ENCODE data around the gene HIVEP3. TPM values are rescaled to one million over a fixed set of nuclear protein-coding genes. Genes with fewer than 3 reads are reported as not detected.
A peak's percentile ranks its signal among the peaks of the same experiment; 100 is the strongest.

Gene HIVEP3
- total RNA-seq, 4 donors from 2014 or later = 1.4 to 3.0 (median 2.3) TPM

GRCh38 chr1:41738475-41738874 lies 180.2 kb downstream of the HIVEP3 start:
- H3K27ac ChIP-seq (replicated peaks in 1 of 4) = peak overlapping the region in 1 of 4 donors; percentile 2
- 83% methylated on average over 2 of the region's 2 CpGs for WGBS
- peaks cover 3 to 22% (median 10%) of the 10 kb centered on the region in 4 donors for H3K4me1 ChIP-seq
- no peaks in the 10 kb centered on the region for H3K27me3 ChIP-seq
- no peaks in the 10 kb centered on the region for H3K36me3 ChIP-seq
- no peak overlapping the region for H3K4me3 ChIP-seq
- no peaks in the 10 kb centered on the region for H3K9me3 ChIP-seq
- TF ChIP-seq POLR2AphosphoS5 (IDR thresholded peaks at IDR 0.05) = no peak
- TF ChIP-seq EP300 (IDR thresholded peaks at IDR 0.05) = no peak
- no peak for TF ChIP-seq CTCF (IDR thresholded peaks at IDR 0.05)
- TF ChIP-seq POLR2A (IDR thresholded peaks at IDR 0.05; ENCODE audit: low read depth) = no peak
- intact Hi-C loops (cut with DNase I) = no loop called here
- DNase-seq (ENCODE audit: extremely low spot score) = no peak

- no peak for DNase-seq (ENCODE audit: extremely low spot score)
- intact Hi-C loops (cut with DNase I) = no loop called here
- 100% methylated on average over 5 of the region's 9 CpGs for WGBS
Observed at GRCh38 chr1:41738006-41738405, 180.7 kb downstream of the HIVEP3 start.

GRCh38 chr1:41735631-41736260 lies 183.0 kb downstream of the HIVEP3 start:
- peaks cover 3 to 21% (median 11%) of the 10 kb centered on the region in 4 donors for H3K4me1 ChIP-seq
- WGBS = 65% methylated on average over 12 of the region's 13 CpGs
- TF ChIP-seq EP300 (IDR thresholded peaks at IDR 0.05) (no peak), CTCF (IDR thresholded peaks at IDR 0.05) (no peak), POLR2AphosphoS5 (IDR thresholded peaks at IDR 0.05) (no peak), POLR2A (IDR thresholded peaks at IDR 0.05; ENCODE audit: low read depth) (no peak)
- intact Hi-C loops (cut with DNase I) = no loop called here
- no peak overlapping the region for H3K4me3 ChIP-seq
- DNase-seq (ENCODE audit: extremely low spot score) = no peak
- no peaks in the 10 kb centered on the region for H3K27me3 ChIP-seq
- H3K36me3 ChIP-seq = no peaks in the 10 kb centered on the region
- H3K9me3 ChIP-seq = no peaks in the 10 kb centered on the region
- no peak overlapping the region for H3K27ac ChIP-seq (replicated peaks in 1 of 4)

More at GRCh38 chr1:41738006-41738405, 180.7 kb downstream of the HIVEP3 start:
- TF ChIP-seq POLR2AphosphoS5 (IDR thresholded peaks at IDR 0.05) = no peak
- TF ChIP-seq CTCF (IDR thresholded peaks at IDR 0.05) = no peak
- TF ChIP-seq EP300 (IDR thresholded peaks at IDR 0.05) = no peak
- no peak for TF ChIP-seq POLR2A (IDR thresholded peaks at IDR 0.05; ENCODE audit: low read depth)
- H3K36me3 ChIP-seq = no peaks in the 10 kb centered on the region
- H3K27me3 ChIP-seq = no peaks in the 10 kb centered on the region
- peaks cover 3 to 22% (median 10%) of the 10 kb centered on the region in 4 donors for H3K4me1 ChIP-seq
- H3K9me3 ChIP-seq = no peaks in the 10 kb centered on the region
- no peak overlapping the region for H3K4me3 ChIP-seq
- H3K27ac ChIP-seq (replicated peaks in 1 of 4) = no peak overlapping the region

GRCh38 chr1:41735139-41735538 lies 183.6 kb downstream of the HIVEP3 start:
- Histone ChIP-seq H3K9me3 (no peaks in the 10 kb centered on the region), H3K4me1 (peaks cover under 1 to 21% (median 14%) of the 10 kb centered on the region in 4 donors), H3K4me3 (no peak overlapping the region), H3K27ac (replicated peaks in 1 of 4) (no peak overlapping the region), H3K27me3 (no peaks in the 10 kb centered on the region), H3K36me3 (no peaks in the 10 kb centered on the region)
- intact Hi-C loops (cut with DNase I) = no loop called here
- 94% methylated on average over 4 of the region's 4 CpGs for WGBS
- no peak for TF ChIP-seq CTCF (IDR thresholded peaks at IDR 0.05)
- TF ChIP-seq POLR2A (IDR thresholded peaks at IDR 0.05; ENCODE audit: low read depth) = no peak
- no peak for TF ChIP-seq EP300 (IDR thresholded peaks at IDR 0.05)
- no peak for TF ChIP-seq POLR2AphosphoS5 (IDR thresholded peaks at IDR 0.05)
- DNase-seq (ENCODE audit: extremely low spot score) = no peak
